ENCODE data around the gene SGSM2.

DNA sequence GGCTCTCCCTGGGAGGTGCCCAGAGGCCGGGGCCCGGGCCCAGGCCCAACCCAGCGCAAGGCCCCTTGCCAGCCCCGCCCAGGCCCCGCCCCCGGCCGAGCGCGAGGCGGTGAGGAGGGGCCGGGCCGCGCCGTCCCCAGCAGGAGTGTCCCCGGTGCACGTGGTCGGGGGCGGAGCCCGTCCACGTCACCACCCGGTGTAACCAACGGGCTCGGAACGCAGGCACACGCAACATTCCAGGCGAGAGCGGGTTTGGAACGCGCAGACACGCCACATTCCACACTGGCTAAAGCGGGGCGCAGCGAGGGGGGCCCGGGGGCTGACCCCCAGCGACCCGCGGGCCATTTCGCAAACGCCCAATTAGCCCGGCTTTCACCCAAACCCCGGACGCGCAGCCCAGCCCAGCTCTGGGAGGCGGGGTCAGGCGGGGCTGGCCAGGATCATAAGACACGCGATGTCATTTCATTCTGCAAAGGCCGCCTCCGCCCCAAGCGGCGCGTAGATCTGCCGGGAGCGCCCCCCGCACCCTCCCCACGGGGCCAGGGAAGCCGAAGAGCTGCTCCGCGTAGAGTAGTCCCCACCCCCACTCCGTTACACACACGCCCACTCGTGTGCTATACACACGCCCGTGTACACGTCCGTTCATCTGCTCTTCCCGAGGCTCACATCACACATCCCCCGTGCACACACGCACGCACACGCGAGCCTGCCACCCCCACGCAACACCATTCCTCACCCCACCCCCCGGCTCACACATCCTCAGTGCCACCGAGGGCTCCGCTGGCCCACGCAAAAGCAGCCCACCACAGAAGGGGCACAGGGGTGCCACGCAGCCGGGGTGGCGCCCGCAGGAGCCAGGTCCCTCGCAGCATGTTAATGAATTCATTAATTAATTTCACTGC, 62.5 kb downstream of the SGSM2 start:
- TF ChIP-seq, protein P1, sequence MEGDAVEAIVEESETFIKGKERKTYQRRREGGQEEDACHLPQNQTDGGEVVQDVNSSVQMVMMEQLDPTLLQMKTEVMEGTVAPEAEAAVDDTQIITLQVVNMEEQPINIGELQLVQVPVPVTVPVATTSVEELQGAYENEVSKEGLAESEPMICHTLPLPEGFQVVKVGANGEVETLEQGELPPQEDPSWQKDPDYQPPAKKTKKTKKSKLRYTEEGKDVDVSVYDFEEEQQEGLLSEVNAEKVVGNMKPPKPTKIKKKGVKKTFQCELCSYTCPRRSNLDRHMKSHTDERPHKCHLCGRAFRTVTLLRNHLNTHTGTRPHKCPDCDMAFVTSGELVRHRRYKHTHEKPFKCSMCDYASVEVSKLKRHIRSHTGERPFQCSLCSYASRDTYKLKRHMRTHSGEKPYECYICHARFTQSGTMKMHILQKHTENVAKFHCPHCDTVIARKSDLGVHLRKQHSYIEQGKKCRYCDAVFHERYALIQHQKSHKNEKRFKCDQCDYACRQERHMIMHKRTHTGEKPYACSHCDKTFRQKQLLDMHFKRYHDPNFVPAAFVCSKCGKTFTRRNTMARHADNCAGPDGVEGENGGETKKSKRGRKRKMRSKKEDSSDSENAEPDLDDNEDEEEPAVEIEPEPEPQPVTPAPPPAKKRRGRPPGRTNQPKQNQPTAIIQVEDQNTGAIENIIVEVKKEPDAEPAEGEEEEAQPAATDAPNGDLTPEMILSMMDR (IDR thresholded peaks at IDR 0.05) = no peak
- TF ChIP-seq EZH2 (IDR thresholded peaks at IDR 0.05; ENCODE audit: borderline replicate concordance, insufficient read depth, low read depth, low read length, poor library complexity, severe bottlenecking) = no peak
